Measurements from ENCODE around the gene ZNF841. TPM values are rescaled to one million over a fixed set of nuclear protein-coding genes. Genes with fewer than 3 reads are reported as not detected.
"Not testable (repeated sequence)": the region's sequence is repeated elsewhere in the genome, so short reads cannot be mapped to it uniquely, and the experiment has no call there.

The ZNF841 gene
- total RNA-seq, 1 donor from 2014 or later, result 13.2 TPM

DNA sequence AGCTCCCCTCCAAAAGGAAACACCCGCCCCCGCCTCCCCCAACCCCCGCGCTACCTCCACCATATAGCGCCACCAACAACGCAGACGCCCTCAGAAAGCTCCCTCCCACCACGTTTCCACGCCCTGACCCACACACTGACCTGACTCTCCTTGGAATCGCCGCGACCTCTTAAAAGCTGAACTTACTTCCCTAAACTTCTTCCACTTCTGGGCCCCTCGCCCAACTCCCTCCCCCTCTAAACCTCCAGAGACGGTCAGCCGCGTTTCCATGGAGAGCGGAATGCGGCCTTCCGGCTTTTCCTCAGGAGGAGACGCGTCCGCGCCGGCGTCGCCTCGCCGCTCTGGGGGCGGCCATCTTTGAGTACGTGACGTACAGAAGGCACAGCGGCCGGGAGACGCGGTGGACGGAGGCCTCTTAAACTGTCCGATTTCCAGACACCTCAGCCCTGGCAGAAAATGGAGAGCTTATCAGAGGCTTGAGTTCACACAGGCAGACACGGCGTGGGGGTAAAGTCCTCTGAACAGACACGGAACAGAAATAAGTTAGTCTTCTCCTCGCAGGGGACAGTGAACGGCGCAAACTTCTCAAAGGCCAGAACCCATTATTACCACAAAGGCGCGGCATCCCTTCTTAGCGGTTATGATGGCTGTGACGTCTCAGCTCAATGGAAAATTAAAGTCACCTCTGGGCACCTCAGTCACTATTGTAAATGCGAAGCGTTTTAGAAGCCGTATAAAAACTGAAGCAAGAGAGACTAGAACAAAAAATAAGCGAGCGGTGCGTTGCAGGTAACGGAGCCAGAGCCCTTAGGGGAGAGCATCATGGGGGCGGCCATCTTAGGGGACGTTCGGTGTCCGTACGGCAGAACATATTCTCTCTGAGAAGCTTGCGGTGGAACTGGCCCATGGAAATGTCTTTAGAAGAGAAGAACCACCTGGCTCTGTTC, 46.7 kb downstream of the ZNF841 start, which contains the start of gene ZNF432:
Gene ZNF432, minus strand, starts transcription at position 284 of the 947 bp plus-strand sequence. CDS start 1,970 bp downstream, outside the sequence.
- peak; percentile 78 for DNase-seq (ENCODE audit: low spot score)
- peak within 1 kb of the TSS; percentile 99 for H3K27ac Mint-ChIP-seq
- peaks cover 64% of the 10 kb centered on the region for H3K9me3 Mint-ChIP-seq
- H3K4me3 Mint-ChIP-seq (ENCODE audit: low read depth), result peak within 1 kb of the TSS; percentile 96
- peaks cover 72% of the 10 kb centered on the region for H3K36me3 Mint-ChIP-seq (ENCODE audit: low read depth)
- intact Hi-C loops (cut with micrococcal nuclease), result loop anchor here (1.0 kb wide), 3 partner anchors 21 to 122 kb away; partner anchors contain the start of genes ZNF350, ZNF613 and ZNF614
- H3K27me3 Mint-ChIP-seq (ENCODE audit: low read depth), result no peaks in the 10 kb centered on the region
- H3K4me1 Mint-ChIP-seq (ENCODE audit: low read depth), result peaks cover 9% of the 10 kb centered on the region

DNA sequence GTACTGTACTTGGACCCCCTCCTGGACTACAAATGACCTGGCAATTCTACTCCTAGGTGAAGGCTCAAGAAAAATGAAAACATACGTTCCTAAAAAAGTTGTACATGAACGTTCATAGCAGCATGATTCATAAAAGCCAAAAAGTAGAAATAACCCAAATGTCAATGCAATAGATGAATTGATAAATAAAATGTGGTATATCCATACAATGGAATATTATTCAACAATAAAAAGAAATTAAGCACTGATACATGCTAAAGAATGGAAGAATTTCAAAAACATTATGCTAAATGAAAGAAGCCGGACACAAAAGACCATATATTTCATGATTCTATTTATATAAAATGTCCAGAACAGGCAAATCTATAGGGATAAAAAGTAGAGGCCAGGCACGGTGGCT, 56.4 kb downstream of the ZNF841 start:
- H3K4me3 Mint-ChIP-seq (ENCODE audit: low read depth), result no peak overlapping the region
- no peak overlapping the region for H3K27ac Mint-ChIP-seq
- peaks cover 96% of the 10 kb centered on the region for H3K36me3 Mint-ChIP-seq (ENCODE audit: low read depth)
- H3K27me3 Mint-ChIP-seq (ENCODE audit: low read depth), result no peaks in the 10 kb centered on the region
- no peaks in the 10 kb centered on the region for H3K4me1 Mint-ChIP-seq (ENCODE audit: low read depth)
- no peak for DNase-seq (ENCODE audit: low spot score)
- peaks cover 75% of the 10 kb centered on the region for H3K9me3 Mint-ChIP-seq
- intact Hi-C loops (cut with micrococcal nuclease), result no loop called here

DNA sequence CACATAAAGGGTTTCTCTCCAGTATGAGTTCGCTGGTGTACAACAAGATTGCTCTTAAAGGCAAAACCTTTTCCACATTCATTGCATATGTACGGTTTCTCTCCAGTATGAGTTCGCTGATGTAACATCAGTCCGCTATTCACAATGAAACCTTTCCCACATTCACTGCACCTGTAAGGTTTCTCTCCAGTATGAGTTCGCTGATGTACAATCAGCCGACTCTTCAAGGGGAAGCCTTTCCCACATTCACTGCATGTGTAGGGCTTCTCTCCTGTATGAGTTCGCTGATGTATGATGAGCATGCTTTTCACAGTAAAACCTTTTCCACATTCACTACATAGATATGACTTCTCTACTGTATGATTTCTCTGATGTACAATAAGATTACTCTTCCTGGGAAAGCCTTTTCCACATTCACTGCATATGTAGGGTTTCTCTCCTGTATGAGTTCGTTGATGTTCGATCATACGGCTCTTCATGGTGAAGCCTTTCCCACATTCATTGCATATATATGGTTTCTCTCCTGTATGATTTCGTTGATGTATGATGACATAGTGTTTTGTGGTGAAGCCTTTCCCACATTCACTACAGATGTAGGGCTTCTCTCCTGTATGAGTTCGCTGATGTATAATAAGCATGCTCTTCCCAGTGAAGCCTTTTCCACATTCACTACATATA, 61.4 kb downstream of the ZNF841 start:
- Mint-ChIP-seq H3K4me3 (ENCODE audit: low read depth) (no peak overlapping the region), H3K36me3 (ENCODE audit: low read depth) (peaks cover 82% of the 10 kb centered on the region), H3K9me3 (peaks cover 80% of the 10 kb centered on the region), H3K4me1 (ENCODE audit: low read depth) (peaks cover 1% of the 10 kb centered on the region), H3K27me3 (ENCODE audit: low read depth) (no peaks in the 10 kb centered on the region), H3K27ac (no peak overlapping the region)
- intact Hi-C loops (cut with micrococcal nuclease), result no loop called here
- no peak for DNase-seq (ENCODE audit: low spot score)

DNA sequence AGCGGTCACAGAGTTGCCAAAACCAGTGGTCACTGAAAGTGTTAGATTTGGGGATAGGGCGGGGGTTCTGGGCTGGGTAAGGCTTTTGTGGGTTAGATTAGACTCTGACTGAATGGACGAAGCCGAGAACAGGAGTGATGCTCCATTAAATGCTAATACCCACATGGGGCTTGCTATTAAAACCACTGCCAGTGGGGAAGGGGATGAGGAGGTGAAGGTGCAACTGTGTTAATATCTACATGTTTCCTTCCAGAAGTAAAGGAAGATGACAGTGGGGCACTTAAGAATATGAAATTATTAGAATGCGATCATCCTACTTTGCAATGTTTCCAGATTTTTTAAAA, 66.8 kb downstream of the ZNF841 start:
- Mint-ChIP-seq H3K27ac (peak overlapping the region; percentile 93), H3K9me3 (peaks cover 69% of the 10 kb centered on the region), H3K27me3 (ENCODE audit: low read depth) (no peaks in the 10 kb centered on the region), H3K4me1 (ENCODE audit: low read depth) (peaks cover 11% of the 10 kb centered on the region), H3K4me3 (ENCODE audit: low read depth) (peak overlapping the region; percentile 92), H3K36me3 (ENCODE audit: low read depth) (peaks cover 80% of the 10 kb centered on the region)
- intact Hi-C loops (cut with micrococcal nuclease), result loop anchor here (1.0 to 10.0 kb wide), 6 partner anchors 20 to 124 kb away; partner anchors contain the start of genes ZNF350, ZNF613, ZNF615 and ZNF616
- no peak for DNase-seq (ENCODE audit: low spot score)

DNA sequence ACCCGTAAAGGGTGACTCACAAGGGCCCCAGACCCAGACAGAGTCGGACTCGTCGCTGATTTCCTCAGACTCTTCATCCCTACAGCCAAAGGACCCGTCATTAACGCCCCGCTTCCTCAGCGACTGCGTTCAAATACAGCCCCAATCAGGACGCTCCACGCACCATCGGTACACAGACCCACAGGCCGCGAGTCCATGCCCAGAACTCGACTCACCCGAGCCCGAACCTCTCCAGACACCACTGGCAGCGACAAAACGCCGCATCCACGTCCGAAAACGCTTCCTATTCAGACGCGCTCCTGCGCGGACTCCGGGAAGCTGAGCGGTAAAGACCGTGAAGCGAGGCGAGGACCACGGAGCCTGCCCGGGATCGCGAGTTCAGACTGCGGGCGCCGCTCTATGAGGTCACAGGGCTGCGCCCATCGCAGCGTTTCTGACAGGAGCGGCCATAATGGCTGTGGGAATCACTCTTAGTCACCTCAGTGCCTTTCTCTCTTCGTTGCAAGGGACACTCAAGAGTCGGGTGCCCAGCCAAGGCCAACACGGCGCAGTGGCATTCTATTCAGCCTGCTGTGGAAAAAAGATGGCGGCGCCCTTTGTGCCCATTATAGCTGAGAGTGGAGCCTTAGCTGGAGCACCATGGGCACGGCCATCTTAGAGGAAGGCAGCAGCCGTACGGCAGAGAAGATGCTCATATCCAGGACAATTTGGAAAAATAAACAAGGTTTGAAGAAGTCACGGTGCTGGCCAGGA, 67.4 kb downstream of the ZNF841 start, which contains the start of gene ZNF614:
Gene ZNF614, minus strand, starts transcription at position 353 of the 753 bp plus-strand sequence. CDS start 2,634 bp downstream, outside the sequence.
- intact Hi-C loops (cut with micrococcal nuclease), result loop anchor here (1.0 to 10.0 kb wide), 6 partner anchors 20 to 123 kb away; partner anchors contain the start of genes ZNF350, ZNF613, ZNF615 and ZNF616
- Mint-ChIP-seq H3K27ac (peak within 1 kb of the TSS; percentile 93), H3K4me3 (ENCODE audit: low read depth) (peak within 1 kb of the TSS; percentile 92), H3K9me3 (peaks cover 69% of the 10 kb centered on the region), H3K4me1 (ENCODE audit: low read depth) (peaks cover 11% of the 10 kb centered on the region), H3K27me3 (ENCODE audit: low read depth) (no peaks in the 10 kb centered on the region), H3K36me3 (ENCODE audit: low read depth) (peaks cover 80% of the 10 kb centered on the region)
- DNase-seq (ENCODE audit: low spot score), result peak; percentile 82

DNA sequence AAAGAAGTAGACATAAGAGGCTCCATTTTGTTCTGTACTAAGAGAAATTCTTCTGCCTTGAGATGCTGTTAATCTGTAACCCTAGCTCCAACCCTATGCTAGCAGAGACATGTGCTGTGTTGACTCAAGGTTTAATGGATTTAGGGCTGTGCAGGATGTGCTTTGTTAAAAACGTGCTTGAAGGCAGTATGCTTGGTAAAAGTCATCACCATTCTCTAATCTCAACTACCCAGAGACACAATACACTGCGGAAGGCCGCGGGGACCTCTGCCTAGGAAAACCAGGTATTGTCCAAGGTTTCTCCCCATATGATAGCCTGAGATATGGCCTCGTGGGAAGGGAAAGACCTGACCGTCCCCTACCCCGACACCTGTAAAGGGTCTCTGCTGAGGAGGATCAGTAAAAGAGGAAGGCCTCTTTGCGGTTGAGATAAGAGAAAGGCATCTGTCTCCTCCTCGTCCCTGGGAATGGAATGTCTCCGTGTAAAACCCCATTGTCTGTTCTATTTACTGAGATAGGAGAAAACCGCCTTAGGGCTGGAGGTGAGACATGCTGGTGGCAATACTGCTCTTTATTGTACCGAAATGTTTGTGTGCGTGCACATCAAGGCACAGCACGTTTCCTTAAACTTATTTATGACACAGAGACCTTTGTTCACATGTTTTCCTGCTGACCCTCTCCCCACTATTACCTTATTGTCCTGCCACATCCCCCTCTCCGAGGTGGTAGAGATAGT, 69.1 kb downstream of the ZNF841 start:
- not testable (repeated sequence) for DNase-seq (ENCODE audit: low spot score); H3K27ac Mint-ChIP-seq; H3K4me3 Mint-ChIP-seq (ENCODE audit: low read depth); H3K27me3 Mint-ChIP-seq (ENCODE audit: low read depth)
- Mint-ChIP-seq H3K4me1 (ENCODE audit: low read depth) (peaks cover 11% of the 10 kb centered on the region), H3K9me3 (peaks cover 72% of the 10 kb centered on the region), H3K36me3 (ENCODE audit: low read depth) (peaks cover 87% of the 10 kb centered on the region)
- intact Hi-C loops (cut with micrococcal nuclease), result loop anchor here (5.0 to 10.0 kb wide), 2 partner anchors 111 to 122 kb away; partner anchors contain the start of genes ZNF616 and ZNF649

DNA sequence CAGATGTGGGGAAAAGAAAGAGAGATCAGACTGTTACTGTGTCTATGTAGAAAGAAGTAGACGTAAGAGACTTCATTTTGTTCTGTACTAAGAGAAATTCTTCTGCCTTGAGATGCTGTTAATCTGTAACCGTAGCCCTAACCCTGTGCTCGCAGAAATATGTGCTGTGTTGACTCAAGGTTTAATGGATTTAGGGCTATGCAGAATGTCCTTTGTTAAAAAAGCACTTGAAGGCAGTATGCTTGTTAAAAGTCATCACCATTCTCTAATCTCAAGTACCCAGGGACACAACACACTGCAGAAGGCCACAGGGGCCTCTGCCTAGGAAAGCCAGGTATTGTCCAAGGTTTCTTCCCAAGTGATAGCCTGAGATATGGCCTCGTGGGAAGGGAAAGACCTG, 71.1 kb downstream of the ZNF841 start:
- H3K27ac Mint-ChIP-seq; H3K27me3 Mint-ChIP-seq (ENCODE audit: low read depth); H3K4me3 Mint-ChIP-seq (ENCODE audit: low read depth); DNase-seq (ENCODE audit: low spot score): not testable (repeated sequence)
- intact Hi-C loops (cut with micrococcal nuclease), result loop anchor here (10.0 kb wide), 1 partner anchor 120 kb away; the partner anchor contains the start of gene ZNF649
- peaks cover 91% of the 10 kb centered on the region for H3K36me3 Mint-ChIP-seq (ENCODE audit: low read depth)
- peaks cover 74% of the 10 kb centered on the region for H3K9me3 Mint-ChIP-seq
- peaks cover 11% of the 10 kb centered on the region for H3K4me1 Mint-ChIP-seq (ENCODE audit: low read depth)

DNA sequence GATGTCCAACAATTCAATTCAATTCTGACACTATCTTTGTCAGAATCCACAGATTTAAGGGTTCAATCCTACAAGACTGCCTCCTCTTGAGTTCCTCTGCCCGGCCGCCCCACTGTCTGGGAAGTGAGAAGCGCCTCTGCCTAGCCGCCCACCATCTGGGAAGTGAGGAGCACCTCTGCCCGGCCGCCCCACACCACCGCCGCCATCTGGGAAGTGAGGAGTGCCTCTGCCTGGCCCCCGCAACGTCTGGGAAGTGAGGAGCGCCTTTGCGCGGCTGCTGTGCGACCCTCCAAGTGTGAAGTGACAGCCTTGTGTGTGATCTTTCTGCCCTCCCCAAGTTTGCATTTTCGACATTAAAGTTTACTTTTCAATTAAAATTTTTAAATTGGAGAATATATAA, 73.4 kb downstream of the ZNF841 start:
- Mint-ChIP-seq H3K9me3 (peaks cover 87% of the 10 kb centered on the region), H3K27me3 (ENCODE audit: low read depth) (no peaks in the 10 kb centered on the region), H3K36me3 (ENCODE audit: low read depth) (peaks cover 98% of the 10 kb centered on the region), H3K27ac (no peak overlapping the region), H3K4me3 (ENCODE audit: low read depth) (no peak overlapping the region), H3K4me1 (ENCODE audit: low read depth) (peaks cover 4% of the 10 kb centered on the region)
- intact Hi-C loops (cut with micrococcal nuclease), result loop anchor here (10.0 kb wide), 1 partner anchor 117 kb away; the partner anchor contains the start of gene ZNF649
- no peak for DNase-seq (ENCODE audit: low spot score)

DNA sequence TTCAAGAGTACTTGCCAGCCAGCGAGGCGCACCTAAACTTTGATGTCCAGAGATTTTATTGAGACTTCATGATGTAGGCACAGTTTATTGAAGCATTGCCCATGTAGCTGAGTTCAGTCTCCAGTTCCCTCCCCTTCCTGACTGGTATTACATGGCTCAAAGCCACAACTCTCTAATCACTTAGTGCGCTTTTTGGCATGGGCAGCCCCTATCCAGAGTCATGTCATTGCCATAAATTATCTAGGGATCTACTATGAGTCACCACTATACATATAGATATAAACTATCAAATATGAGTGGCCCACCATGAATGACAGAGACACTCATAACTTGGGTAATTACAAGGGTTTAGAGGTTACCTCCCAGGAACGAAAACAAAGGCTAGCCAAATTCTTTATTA, 75.1 kb downstream of the ZNF841 start:
- Mint-ChIP-seq H3K27me3 (ENCODE audit: low read depth) (no peaks in the 10 kb centered on the region), H3K4me1 (ENCODE audit: low read depth) (no peaks in the 10 kb centered on the region), H3K9me3 (peaks cover 87% of the 10 kb centered on the region), H3K4me3 (ENCODE audit: low read depth) (no peak overlapping the region), H3K36me3 (ENCODE audit: low read depth) (peaks cover 98% of the 10 kb centered on the region), H3K27ac (no peak overlapping the region)
- no peak for DNase-seq (ENCODE audit: low spot score)
- intact Hi-C loops (cut with micrococcal nuclease), result loop anchor here (10.0 kb wide), 1 partner anchor 116 kb away; the partner anchor contains the start of gene ZNF649

All from activated T-helper 2 cell treated with anti-CD3 and anti-CD28 coated beads, Interferon-gamma antibody, Interleukin-2, Interleukin-4, amounts not matched to agents 10 μg/mL and 5 μg/mL and 100 μg/mL, durations not matched to agents 14 hours and 24 hours and 36 hours (primary cell).